Adrenal gland (tissue), 5 donors: Measurements from ENCODE around the gene CAPN5.

Source experiments
- POLR2A ChIP-seq, 2 donors: fragments of 450-650 bp; IDR thresholded peaks; one replicate each; pipeline ENCODE4 v1.6.1; 2017; ENCODE audit warnings: antibody characterized with exemption in 2 of 2, mild to moderate bottlenecking in 2 of 2, moderate library complexity in 1 of 2
- TF ChIP-seq, protein P1 (sequence below), 6 experiments: fragments of 450-650 bp in 4 of 6; fragments of 200-600 bp in 2 of 6; sonication (generic) in 1 of 6; IDR thresholded peaks; 1 replicate in 5 of 6; 2 replicates in 1 of 6; pipeline versions ENCODE4 v1.5.1 to v1.8.0; 2016 to 2021; ENCODE audit warnings: antibody characterized with exemption in 6 of 6, mild to moderate bottlenecking in 2 of 6, moderate library complexity in 1 of 6
- donor health status: DM: no; HTN: no; CAD: no.

DNA sequence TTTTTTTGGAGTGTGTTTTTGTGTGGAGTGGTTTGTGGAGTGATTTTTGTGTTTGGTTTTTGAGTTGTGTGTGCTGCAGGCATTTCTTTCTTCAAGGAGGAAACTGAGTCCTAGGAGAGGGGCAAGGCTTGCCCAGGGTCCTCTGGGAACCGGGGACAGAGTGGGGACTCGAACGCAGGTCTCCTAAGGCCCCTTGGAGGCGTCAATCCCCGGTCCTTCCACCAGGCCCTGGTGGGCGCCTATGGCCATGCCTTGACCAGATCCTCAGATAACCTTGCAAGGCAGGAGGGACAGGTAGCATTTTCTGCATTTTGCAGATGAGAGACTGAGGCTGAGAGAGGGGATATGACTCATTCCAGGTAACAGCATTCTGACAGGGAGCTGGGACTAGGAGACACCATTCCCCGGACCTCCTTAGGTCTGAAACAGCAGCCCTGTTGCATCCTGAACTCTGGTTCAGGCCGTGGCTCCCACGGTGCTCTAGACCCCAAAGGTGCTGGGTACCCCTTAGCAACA is 100.4 kb downstream of the CAPN5 start:
- TF ChIP-seq, protein P1, sequence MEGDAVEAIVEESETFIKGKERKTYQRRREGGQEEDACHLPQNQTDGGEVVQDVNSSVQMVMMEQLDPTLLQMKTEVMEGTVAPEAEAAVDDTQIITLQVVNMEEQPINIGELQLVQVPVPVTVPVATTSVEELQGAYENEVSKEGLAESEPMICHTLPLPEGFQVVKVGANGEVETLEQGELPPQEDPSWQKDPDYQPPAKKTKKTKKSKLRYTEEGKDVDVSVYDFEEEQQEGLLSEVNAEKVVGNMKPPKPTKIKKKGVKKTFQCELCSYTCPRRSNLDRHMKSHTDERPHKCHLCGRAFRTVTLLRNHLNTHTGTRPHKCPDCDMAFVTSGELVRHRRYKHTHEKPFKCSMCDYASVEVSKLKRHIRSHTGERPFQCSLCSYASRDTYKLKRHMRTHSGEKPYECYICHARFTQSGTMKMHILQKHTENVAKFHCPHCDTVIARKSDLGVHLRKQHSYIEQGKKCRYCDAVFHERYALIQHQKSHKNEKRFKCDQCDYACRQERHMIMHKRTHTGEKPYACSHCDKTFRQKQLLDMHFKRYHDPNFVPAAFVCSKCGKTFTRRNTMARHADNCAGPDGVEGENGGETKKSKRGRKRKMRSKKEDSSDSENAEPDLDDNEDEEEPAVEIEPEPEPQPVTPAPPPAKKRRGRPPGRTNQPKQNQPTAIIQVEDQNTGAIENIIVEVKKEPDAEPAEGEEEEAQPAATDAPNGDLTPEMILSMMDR (IDR thresholded peaks at IDR 0.05) = no peak
- no peak for TF ChIP-seq POLR2A (IDR thresholded peaks at IDR 0.05)
